ENCODE results near the gene AHNAK. TPM values are rescaled to one million over a fixed set of nuclear protein-coding genes. Genes with fewer than 3 reads are reported as not detected.
A peak's percentile ranks its signal among the peaks of the same experiment; 100 is the strongest.
"Not testable (repeated sequence)": the region's sequence is repeated elsewhere in the genome, so short reads cannot be mapped to it uniquely, and the experiment has no call there.

The AHNAK gene
- total and polyA plus RNA-seq, 11 donors, result 84.4 to 861 (median 384) TPM

DNA sequence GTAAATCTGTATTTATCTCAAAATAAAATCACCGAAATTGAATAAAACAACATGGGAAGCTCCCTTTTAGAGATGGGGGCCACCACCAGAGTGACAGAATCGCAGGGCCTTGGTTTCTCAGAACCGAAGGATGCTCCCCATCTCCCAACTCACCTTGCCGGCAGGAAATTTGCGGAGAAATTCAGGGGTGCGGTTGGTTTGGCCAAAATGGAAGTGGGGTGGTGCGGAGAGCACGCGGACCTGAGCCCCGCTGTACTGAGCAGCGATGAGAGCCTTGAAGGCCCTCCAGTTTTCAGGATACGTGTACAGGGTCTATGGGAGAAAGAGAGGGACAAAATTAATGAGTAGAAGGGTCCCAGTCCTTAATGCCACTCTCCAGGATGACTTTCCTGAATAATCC is 25.8 kb upstream of the AHNAK start:
- ATAC-seq (no peak), DNase-seq (no peak)
- Histone ChIP-seq H3K36me3 (peaks cover 0 to 72% (median 63%) of the 10 kb centered on the region in 9 donors), H3K9me3 (no peaks in the 10 kb centered on the region), H3K4me1 (peaks cover 7 to 67% (median 44%) of the 10 kb centered on the region in 12 donors), H3K27me3 (no peaks in the 10 kb centered on the region), H3K4me3 (peak overlapping the region; percentile 58 to 95 (median 76)), H3K27ac (peak overlapping the region in 8 of 12 donors; percentile 4 to 97 (median 83))
- 71 to 78% (median 73%) methylated on average over 12 of the region's 12 CpGs for WGBS, 4 donors
- intact Hi-C loops (cut with DNase I), result no loop called here
- TF ChIP-seq, protein P1, sequence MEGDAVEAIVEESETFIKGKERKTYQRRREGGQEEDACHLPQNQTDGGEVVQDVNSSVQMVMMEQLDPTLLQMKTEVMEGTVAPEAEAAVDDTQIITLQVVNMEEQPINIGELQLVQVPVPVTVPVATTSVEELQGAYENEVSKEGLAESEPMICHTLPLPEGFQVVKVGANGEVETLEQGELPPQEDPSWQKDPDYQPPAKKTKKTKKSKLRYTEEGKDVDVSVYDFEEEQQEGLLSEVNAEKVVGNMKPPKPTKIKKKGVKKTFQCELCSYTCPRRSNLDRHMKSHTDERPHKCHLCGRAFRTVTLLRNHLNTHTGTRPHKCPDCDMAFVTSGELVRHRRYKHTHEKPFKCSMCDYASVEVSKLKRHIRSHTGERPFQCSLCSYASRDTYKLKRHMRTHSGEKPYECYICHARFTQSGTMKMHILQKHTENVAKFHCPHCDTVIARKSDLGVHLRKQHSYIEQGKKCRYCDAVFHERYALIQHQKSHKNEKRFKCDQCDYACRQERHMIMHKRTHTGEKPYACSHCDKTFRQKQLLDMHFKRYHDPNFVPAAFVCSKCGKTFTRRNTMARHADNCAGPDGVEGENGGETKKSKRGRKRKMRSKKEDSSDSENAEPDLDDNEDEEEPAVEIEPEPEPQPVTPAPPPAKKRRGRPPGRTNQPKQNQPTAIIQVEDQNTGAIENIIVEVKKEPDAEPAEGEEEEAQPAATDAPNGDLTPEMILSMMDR (IDR thresholded peaks at IDR 0.05), result no peak
- TF ChIP-seq POLR2A (IDR thresholded peaks at IDR 0.05), result no peak

DNA sequence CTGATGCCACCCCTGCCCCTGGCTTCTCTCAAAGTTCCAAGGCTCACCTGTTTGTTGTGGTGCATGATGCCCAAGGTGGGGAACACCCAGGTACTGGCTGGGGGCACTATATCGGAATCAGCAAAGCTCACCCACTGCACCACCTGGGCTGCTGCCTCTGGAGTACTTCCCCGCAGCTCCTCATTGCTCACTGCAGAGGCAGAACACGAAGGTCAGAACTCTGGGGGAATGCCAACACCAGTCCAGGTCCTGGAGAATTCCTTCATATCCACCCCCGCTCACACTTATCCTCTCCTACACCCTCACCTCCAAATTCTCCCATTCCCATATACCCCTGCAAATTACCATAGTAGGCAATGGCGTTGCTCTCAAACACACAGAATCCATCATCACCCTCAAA is 24.9 kb upstream of the AHNAK start:
- peaks cover 7 to 62% (median 42%) of the 10 kb centered on the region in 12 donors for H3K4me1 ChIP-seq
- 67 to 81% (median 77%) methylated on average over 5 of the region's 5 CpGs for WGBS, 4 donors
- peaks cover 0 to 73% (median 65%) of the 10 kb centered on the region in 9 donors for H3K36me3 ChIP-seq
- H3K9me3 ChIP-seq; intact Hi-C loops (cut with DNase I); ATAC-seq; DNase-seq; H3K27me3 ChIP-seq; H3K4me3 ChIP-seq: not testable (repeated sequence)
- peak overlapping the region in 2 of 12 donors; percentile 88 to 97 for H3K27ac ChIP-seq

DNA sequence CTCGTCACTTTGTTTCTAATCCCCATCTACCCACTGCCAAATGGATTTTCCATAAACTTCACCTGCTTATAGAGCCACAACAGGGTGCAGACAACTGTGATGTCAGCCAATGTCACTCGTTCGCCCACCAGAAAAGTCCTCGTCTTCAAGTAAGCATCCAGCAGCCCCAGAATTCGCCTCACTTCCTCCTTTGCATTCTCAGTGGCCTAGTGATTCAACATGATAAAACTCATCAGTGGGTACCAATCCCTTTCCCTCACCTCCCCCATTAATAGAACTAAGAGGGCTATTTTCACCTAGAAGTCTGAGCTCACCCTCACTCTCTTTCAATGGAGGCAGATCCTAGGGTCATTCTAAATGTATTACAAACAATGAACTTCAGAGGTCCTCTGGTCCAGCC is 24.3 kb upstream of the AHNAK start:
- H3K27me3 ChIP-seq; H3K4me3 ChIP-seq; H3K9me3 ChIP-seq; intact Hi-C loops (cut with DNase I); DNase-seq; ATAC-seq: not testable (repeated sequence)
- Histone ChIP-seq H3K36me3 (peaks cover 0 to 73% (median 65%) of the 10 kb centered on the region in 9 donors), H3K4me1 (peaks cover 7 to 56% (median 38%) of the 10 kb centered on the region in 12 donors), H3K27ac (peak overlapping the region in 1 of 12 donors; percentile 15)
- 92 to 97% (median 94%) methylated on average over 5 of the region's 5 CpGs for WGBS, 4 donors

DNA sequence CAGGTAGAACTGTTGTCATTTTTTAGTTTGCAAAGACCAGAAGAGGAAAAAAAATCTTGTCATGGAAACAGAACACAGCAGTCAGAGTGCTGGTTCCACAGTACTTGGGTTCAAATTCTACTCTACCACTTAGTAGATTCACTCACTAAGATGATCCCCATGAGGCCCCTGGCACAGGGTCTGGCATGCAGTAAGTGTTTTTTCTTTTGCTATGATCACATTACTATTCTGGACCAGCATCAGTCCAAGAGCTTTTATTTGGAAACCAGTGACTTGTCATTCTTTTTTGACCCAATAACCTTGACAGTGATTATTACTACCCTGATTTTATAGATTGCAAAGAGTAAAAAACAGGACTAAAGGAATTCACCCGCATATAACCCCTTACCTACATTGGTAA is 23.0 kb upstream of the AHNAK start:
- Histone ChIP-seq H3K4me1 (peaks cover 7 to 43% (median 28%) of the 10 kb centered on the region in 12 donors), H3K36me3 (peaks cover 0 to 82% (median 76%) of the 10 kb centered on the region in 9 donors), H3K9me3 (no peaks in the 10 kb centered on the region), H3K4me3 (no peak overlapping the region), H3K27me3 (no peaks in the 10 kb centered on the region), H3K27ac (peak overlapping the region in 6 of 12 donors; percentile 15 to 54 (median 28))
- intact Hi-C loops (cut with DNase I), result no loop called here
- WGBS, 4 donors, result 77 to 92% (median 87%) methylated on average over 1 of the region's 1 CpG
- TF ChIP-seq POLR2A (IDR thresholded peaks at IDR 0.05), result no peak
- TF ChIP-seq, protein P1 (IDR thresholded peaks at IDR 0.05), result no peak
- ATAC-seq (no peak), DNase-seq (peak in 1 of 5 donors; percentile 14)

DNA sequence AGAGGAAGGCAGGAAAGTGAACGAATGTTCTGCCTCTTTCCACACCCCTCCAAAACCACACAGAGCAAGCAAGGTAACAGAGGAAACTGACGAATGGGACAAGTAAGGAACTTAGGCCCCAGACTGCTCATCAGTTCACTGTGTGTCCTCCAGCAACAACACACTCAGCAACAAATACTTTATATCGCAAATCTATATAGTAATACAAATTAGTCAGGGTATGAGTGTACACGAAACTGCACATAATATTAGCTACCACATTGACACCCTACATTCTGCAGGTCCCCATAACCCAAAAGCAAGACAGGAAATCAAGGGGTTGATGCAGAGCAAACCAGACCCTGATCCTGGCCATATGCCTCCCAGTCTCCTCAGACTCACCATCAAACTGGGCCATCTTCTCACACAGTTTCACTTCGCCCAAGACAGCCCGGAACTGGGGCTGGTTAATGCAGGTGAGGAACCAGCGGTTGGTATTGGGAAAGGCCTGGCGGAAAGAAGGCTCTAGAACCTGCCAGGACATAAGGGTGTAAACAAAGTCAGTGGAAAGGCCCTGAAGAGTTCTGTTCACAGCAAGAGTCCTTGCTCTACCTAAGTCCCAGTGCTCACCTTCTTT is 20.5 kb upstream of the AHNAK start:
- no peak overlapping the region for H3K4me3 ChIP-seq
- peaks cover 0 to 100% (median 96%) of the 10 kb centered on the region in 9 donors for H3K36me3 ChIP-seq
- H3K27ac ChIP-seq, result no peak overlapping the region
- DNase-seq (no peak), ATAC-seq (peak in 1 of 4 donors; percentile 12)
- no peaks in the 10 kb centered on the region for H3K9me3 ChIP-seq
- 86 to 95% (median 91%) methylated on average over 8 of the region's 8 CpGs for WGBS, 4 donors
- no peak for TF ChIP-seq POLR2A (IDR thresholded peaks at IDR 0.05)
- TF ChIP-seq, protein P1 (IDR thresholded peaks at IDR 0.05), result no peak
- intact Hi-C loops (cut with DNase I), result no loop called here
- H3K4me1 ChIP-seq, result peaks cover 1 to 29% (median 17%) of the 10 kb centered on the region in 12 donors
- H3K27me3 ChIP-seq, result no peaks in the 10 kb centered on the region
